Myometrial cell (primary cell): ENCODE measurements around the gene GPLD1. TPM values are rescaled to one million over a fixed set of nuclear protein-coding genes. Genes with fewer than 3 reads are reported as not detected.

Experiments used
- total RNA-seq: library from RNA; depleted of rRNA; stranded (reverse); fragments of >200 nt; gene quantifications from 2 replicates; pipeline ENCODE4 v1.2.3, GENCODE V29; 2015

The GPLD1 gene, protein sequence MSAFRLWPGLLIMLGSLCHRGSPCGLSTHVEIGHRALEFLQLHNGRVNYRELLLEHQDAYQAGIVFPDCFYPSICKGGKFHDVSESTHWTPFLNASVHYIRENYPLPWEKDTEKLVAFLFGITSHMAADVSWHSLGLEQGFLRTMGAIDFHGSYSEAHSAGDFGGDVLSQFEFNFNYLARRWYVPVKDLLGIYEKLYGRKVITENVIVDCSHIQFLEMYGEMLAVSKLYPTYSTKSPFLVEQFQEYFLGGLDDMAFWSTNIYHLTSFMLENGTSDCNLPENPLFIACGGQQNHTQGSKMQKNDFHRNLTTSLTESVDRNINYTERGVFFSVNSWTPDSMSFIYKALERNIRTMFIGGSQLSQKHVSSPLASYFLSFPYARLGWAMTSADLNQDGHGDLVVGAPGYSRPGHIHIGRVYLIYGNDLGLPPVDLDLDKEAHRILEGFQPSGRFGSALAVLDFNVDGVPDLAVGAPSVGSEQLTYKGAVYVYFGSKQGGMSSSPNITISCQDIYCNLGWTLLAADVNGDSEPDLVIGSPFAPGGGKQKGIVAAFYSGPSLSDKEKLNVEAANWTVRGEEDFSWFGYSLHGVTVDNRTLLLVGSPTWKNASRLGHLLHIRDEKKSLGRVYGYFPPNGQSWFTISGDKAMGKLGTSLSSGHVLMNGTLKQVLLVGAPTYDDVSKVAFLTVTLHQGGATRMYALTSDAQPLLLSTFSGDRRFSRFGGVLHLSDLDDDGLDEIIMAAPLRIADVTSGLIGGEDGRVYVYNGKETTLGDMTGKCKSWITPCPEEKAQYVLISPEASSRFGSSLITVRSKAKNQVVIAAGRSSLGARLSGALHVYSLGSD
- under 0.01 TPM in 1 of 2 replicates, not detected in the other for total RNA-seq

DNA sequence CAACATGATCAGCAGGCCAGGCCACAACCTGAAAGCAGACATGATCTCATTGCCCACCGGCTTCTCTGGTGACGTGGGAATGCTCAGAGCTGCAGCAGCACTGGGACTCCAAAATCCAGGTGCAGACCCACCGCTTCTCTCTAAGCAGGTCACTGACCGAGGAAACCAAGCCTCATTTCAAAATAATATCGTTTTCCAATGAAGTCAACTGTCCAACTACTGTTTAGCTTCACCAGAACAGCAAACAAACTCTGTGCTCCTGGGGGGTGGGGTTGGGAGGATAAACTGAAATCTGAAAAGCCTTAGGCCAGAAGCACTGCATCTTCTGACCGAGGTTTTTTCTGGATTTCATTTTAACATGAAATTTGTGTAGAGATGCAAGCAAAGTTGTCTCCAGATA is at the start of gene GPLD1:
Gene GPLD1 (minus strand): TSS at position 109 of the 400 bp plus-strand sequence. CDS start 67 bp downstream, at position 42.

DNA sequence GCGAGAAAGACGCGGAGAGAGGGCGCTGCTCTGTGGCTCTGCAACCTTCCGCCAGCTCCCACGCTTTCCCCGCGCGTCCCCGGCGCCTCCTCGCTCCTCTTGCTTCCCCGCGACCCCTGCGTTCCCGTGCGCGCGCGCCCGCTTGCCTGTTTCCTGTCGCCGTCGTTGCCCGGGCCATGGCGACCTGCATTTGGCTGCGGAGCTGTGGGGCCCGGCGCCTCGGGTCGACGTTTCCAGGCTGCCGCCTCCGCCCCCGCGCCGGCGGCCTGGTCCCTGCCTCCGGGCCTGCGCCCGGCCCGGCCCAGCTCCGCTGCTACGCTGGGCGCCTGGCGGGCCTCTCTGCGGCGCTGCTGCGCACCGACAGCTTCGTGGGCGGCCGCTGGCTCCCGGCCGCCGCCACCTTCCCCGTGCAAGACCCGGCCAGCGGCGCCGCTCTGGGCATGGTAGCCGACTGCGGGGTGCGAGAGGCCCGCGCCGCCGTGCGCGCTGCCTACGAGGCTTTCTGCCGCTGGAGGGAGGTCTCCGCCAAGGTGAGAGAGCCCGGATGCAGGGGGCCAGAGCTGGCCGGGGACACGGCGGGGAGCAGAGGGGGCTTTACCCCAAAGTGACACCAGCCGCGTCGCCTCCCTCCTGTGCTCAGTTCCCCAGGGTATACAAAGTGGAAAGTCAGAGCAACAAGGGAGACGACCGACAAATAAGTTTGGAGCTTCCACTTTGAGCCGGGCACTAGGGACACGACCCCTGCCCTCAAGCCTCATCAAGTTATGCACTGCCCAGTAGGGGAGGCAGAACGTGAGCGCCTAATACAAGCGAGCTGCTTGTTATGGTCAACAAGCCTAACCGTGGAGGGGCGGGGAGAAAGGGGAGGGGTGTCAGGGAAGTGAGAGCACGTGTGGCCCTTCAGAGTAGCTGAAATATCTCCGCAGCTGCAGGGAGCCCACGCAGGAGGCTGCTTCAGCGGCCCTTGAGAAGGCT is 5.7 kb upstream of the GPLD1 start, which contains the start of gene ALDH5A1:
Gene ALDH5A1 (plus strand): TSS at position 149 of the 975 bp plus-strand sequence. CDS start 28 bp downstream, at position 177.

DNA sequence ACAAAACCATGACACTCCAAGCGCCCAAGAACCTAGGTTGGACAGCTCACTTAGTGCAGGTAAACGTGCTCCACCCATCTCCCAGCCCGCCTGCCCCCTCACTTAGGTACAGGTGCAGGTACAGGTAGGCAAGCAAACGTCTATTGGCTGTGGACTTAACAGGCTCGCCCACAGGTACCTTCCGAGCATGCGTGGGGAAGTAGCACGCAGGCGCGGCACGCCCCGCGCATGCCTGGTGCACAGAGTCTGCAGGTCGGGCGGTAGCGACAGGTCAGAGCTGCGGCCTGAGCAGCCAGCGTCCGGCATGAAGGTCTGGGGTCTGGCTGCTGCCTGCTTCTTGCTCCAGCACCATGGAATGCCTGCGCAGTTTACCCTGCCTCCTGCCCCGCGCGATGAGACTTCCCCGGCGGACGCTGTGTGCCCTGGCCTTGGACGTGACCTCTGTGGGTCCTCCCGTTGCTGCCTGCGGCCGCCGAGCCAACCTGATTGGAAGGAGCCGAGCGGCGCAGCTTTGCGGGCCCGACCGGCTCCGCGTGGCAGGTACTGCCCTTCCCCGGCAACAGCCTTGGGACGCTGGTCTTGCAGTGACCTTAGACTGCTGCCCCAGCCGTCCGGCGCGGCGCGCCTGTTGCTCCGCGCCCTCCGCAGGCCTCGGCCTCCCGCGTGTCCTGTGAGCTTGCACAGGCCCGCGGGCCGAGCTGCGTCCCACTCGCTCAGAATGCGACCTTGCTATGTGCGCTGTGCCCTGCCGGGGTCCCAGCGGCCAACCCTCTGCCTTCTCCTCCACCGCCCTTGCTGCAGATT is 86.5 kb downstream of the GPLD1 start, which contains the start of gene MRS2:
Gene MRS2 (plus strand): TSS at position 240 of the 804 bp plus-strand sequence. CDS start 111 bp downstream, at position 351.

Other genes starting within 250 kb of the GPLD1 start
- gene DCDC2, start 131.5 kb downstream of the GPLD1 start, total RNA-seq = 3.2 and 5.3 TPM in 2 replicates
- 41.6 and 42.1 TPM in 2 replicates for gene MRS2, start 86.6 kb downstream of the GPLD1 start, total RNA-seq
- gene ALDH5A1, start 5.4 kb upstream of the GPLD1 start, total RNA-seq = 4.8 and 7.2 TPM in 2 replicates
- gene KIAA0319, start 156.6 kb upstream of the GPLD1 start, total RNA-seq = not detected in 2 replicates
- gene TDP2, start 177.3 kb upstream of the GPLD1 start, total RNA-seq = 26.2 TPM in 2 replicates
- 4.3 and 13.8 TPM in 2 replicates for gene ACOT13, start 177.5 kb upstream of the GPLD1 start, total RNA-seq
- 107 and 127 TPM in 2 replicates for gene C6orf62, start 229.6 kb upstream of the GPLD1 start, total RNA-seq